Keratinocyte (primary cell): ENCODE data around the gene HPCAL1.

Experiments
- EZH2 ChIP-seq: IDR thresholded peaks from one replicate; pipeline ENCODE4 v1.6.1; 2012; ENCODE audit warnings: inconsistent platforms, mild to moderate bottlenecking, low read length, moderate library complexity
- TF ChIP-seq, protein P1 (sequence below), 3 experiments: IDR thresholded peaks in 1 of 3; conservative IDR thresholded peaks in 1 of 3; optimal IDR thresholded peaks in 1 of 3; 2 replicates in 2 of 3; 3 replicates in 1 of 3; pipeline versions ENCODE3 to v1.5.1; 2011; ENCODE audit warnings: low read length in 3 of 3, mild to moderate bottlenecking in 3 of 3, moderate library complexity in 2 of 3, control low read depth in 1 of 3, inconsistent platforms in 1 of 3; ENCODE audit not compliant: insufficient read depth in 2 of 3; ENCODE audit errors: extremely low read depth in 1 of 3

DNA sequence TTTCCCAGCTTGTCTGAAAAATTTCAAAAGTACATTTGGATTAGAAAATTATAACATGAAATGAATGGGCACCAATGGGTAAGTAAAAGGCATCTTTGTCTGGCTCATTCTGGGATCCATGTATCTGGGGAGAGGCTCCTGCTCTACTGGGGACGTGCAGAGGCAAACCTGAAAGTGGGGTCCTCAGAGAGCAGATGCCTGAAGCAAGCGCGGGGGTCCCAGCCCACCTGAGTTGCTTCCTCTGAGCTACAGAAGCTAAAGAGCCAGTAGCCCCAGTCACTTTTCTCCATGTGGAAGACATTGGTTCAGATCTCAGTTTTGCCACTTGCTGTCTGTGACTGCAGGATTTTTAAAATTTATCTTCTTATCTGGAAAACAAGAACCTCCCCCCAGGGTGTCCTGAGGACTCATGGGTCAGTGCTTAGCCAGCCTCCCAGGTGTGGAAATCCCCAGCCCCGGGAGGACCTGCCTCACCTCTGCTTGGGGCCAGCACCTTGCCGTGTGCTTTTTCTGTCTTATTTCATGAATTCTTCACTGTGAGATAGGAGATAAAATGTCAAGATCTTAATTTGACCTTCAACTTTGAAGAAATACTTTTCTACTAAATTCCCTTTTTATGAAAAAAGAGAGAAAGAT is 170.5 kb downstream of the HPCAL1 start:
- TF ChIP-seq, protein P1, sequence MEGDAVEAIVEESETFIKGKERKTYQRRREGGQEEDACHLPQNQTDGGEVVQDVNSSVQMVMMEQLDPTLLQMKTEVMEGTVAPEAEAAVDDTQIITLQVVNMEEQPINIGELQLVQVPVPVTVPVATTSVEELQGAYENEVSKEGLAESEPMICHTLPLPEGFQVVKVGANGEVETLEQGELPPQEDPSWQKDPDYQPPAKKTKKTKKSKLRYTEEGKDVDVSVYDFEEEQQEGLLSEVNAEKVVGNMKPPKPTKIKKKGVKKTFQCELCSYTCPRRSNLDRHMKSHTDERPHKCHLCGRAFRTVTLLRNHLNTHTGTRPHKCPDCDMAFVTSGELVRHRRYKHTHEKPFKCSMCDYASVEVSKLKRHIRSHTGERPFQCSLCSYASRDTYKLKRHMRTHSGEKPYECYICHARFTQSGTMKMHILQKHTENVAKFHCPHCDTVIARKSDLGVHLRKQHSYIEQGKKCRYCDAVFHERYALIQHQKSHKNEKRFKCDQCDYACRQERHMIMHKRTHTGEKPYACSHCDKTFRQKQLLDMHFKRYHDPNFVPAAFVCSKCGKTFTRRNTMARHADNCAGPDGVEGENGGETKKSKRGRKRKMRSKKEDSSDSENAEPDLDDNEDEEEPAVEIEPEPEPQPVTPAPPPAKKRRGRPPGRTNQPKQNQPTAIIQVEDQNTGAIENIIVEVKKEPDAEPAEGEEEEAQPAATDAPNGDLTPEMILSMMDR (optimal IDR thresholded peaks at IDR 0.05 in 1 of 3, IDR thresholded peaks at IDR 0.05 in 1 of 3, conservative IDR thresholded peaks at IDR 0.05 in 1 of 3; ENCODE audit: extremely low read depth in 1 of 3, insufficient read depth in 2 of 3, low read length in 3 of 3): no peak
- TF ChIP-seq EZH2: no peak
